HG03045 (cell line): ENCODE measurements around the gene FN1.

Experiments
- ATAC-seq: cut with Tn5 transposase; IDR thresholded peaks from one replicate; pipeline ENCODE4 v1.9.1; 2021; ENCODE audit warnings: mild to moderate bottlenecking, moderate library complexity; ENCODE audit not compliant: unreplicated experiment

Gene FN1

GRCh38 chr2:215442401-215442787, 6.5 kb upstream of the FN1 start:
- ATAC-seq: no peak

- no peak for ATAC-seq
These were observed 5.9 kb upstream of the FN1 start for GRCh38 chr2:215441560-215442400.

- ATAC-seq: no peak
These were observed 4.2 kb upstream of the FN1 start for GRCh38 chr2:215439980-215440512.

- ATAC-seq: no peak
These were observed 3.5 kb upstream of the FN1 start for GRCh38 chr2:215439404-215439803.

GRCh38 chr2:215437614-215438013, 1.7 kb upstream of the FN1 start:
- no peak for ATAC-seq

- ATAC-seq: peak; percentile 26
These were observed 1.1 kb upstream of the FN1 start for GRCh38 chr2:215436705-215437565.

GRCh38 chr2:215435280-215435869, 493 bp downstream of the FN1 start:
- peak; percentile 43 for ATAC-seq

- ATAC-seq: no peak
These were observed 1.2 kb downstream of the FN1 start for GRCh38 chr2:215434447-215435279.

- no peak for ATAC-seq
These were observed 2.9 kb downstream of the FN1 start for GRCh38 chr2:215432759-215433594.

- ATAC-seq: no peak
These were observed 3.8 kb downstream of the FN1 start for GRCh38 chr2:215431778-215432758.

GRCh38 chr2:215431290-215431689, 4.6 kb downstream of the FN1 start:
- ATAC-seq: no peak

GRCh38 chr2:215430528-215431187, 5.2 kb downstream of the FN1 start:
- no peak for ATAC-seq

GRCh38 chr2:215429424-215429823, 6.4 kb downstream of the FN1 start:
- ATAC-seq: no peak

GRCh38 chr2:215428060-215428910, 7.6 kb downstream of the FN1 start:
- ATAC-seq: no peak

- ATAC-seq: no peak
These were observed 8.3 kb downstream of the FN1 start for GRCh38 chr2:215427585-215427984.

GRCh38 chr2:215425021-215425782, 10.7 kb downstream of the FN1 start:
- no peak for ATAC-seq
